RWPE1 (cell line): ENCODE measurements around the gene DIDO1.

ENCODE experiments used
- CTCF ChIA-PET: fragments of 350-600 bp; sonication (Branson Sonifier 250); formaldehyde crosslinking; extraction: SDS; loops from one replicate; lab custom pipeline; 2021; lab: Yijun Ruan, JAX
- POLR2A ChIA-PET: fragments of 400-600 bp; formaldehyde crosslinking; extraction: SDS; loops from one replicate; lab custom pipeline; 2020; ENCODE audit warnings: antibody characterized with exemption; ENCODE audit not compliant: low non-redundant PET; lab: Yijun Ruan, JAX
- DNase-seq: peaks from one replicate; pipeline ENCODE4 v3.0.0; 2012; ENCODE audit warnings: low spot score
- H3K27ac ChIP-seq: fragments of 450-650 bp; 2 replicates; pipeline ENCODE4 v1.5.1; 2017
- CTCF ChIP-seq: fragments of 450-650 bp; conservative IDR thresholded peaks from 2 replicates; pipeline ENCODE4 v1.5.1; 2017; ENCODE audit warnings: low read depth, mild to moderate bottlenecking

The DIDO1 gene

GRCh38 chr20:62835931-62836861 lies 90.1 kb downstream of the DIDO1 start:
- no peak for TF ChIP-seq CTCF
- ChIA-PET POLR2A (interaction anchor here (0.5 kb wide), 1 partner anchor 195 kb away, joined by 3 read pairs; no protein-coding TSS in a partner anchor), CTCF (interaction anchor here (0.5 to 1.4 kb wide), 8 partner anchors 10 to 173 kb away, joined by 3 to 6 read pairs (median 3); no protein-coding TSS in a partner anchor)
- DNase-seq: peak; percentile 61
- no peak overlapping the region for H3K27ac ChIP-seq

- no peak for TF ChIP-seq CTCF
- H3K27ac ChIP-seq: no peak overlapping the region
- no peak for DNase-seq
- ChIA-PET POLR2A (interaction anchor here (0.5 kb wide), 1 partner anchor 194 kb away, joined by 3 read pairs; no protein-coding TSS in a partner anchor), CTCF (interaction anchor here (0.6 to 1.4 kb wide), 5 partner anchors 12 to 257 kb away, joined by 3 to 6 read pairs (median 3); no protein-coding TSS in a partner anchor)
Measured at GRCh38 chr20:62834967-62835730, 91.2 kb downstream of the DIDO1 start.

GRCh38 chr20:62832951-62833391 lies 93.3 kb downstream of the DIDO1 start:
- POLR2A ChIA-PET: interaction anchor here (0.6 kb wide), 1 partner anchor 1023 kb away, joined by 3 read pairs; no protein-coding TSS in a partner anchor
- DNase-seq: no peak
- H3K27ac ChIP-seq: peak overlapping the region; percentile 71
- CTCF ChIA-PET: interaction anchor here (0.6 to 1.9 kb wide), 6 partner anchors 10 to 686 kb away, joined by 3 to 11 read pairs (median 4); no protein-coding TSS in a partner anchor
- no peak for TF ChIP-seq CTCF

GRCh38 chr20:62832212-62832922 lies 93.9 kb downstream of the DIDO1 start:
- peak overlapping the region; percentile 71 for H3K27ac ChIP-seq
- no peak for DNase-seq
- POLR2A ChIA-PET: no interaction called here
- no peak for TF ChIP-seq CTCF
- CTCF ChIA-PET: interaction anchor here (0.6 to 1.9 kb wide), 7 partner anchors 9 to 1142 kb away, joined by 3 to 11 read pairs (median 4); no protein-coding TSS in a partner anchor

- TF ChIP-seq CTCF: no peak
- peak overlapping the region; percentile 71 for H3K27ac ChIP-seq
- CTCF ChIA-PET: interaction anchor here (0.6 to 1.9 kb wide), 4 partner anchors 9 to 1142 kb away, joined by 3 to 11 read pairs (median 4); no protein-coding TSS in a partner anchor
- POLR2A ChIA-PET: no interaction called here
- no peak for DNase-seq
Measured at GRCh38 chr20:62831854-62832211, 94.5 kb downstream of the DIDO1 start.
